Esophagus squamous epithelium (tissue), 5 donors: ENCODE measurements around the gene COPS4. TPM values are rescaled to one million over a fixed set of nuclear protein-coding genes. Genes with fewer than 3 reads are reported as not detected.
A peak's percentile ranks its signal among the peaks of the same experiment; 100 is the strongest.
"Not testable (repeated sequence)": the region's sequence is repeated elsewhere in the genome, so short reads cannot be mapped to it uniquely, and the experiment has no call there.

Source experiments
- DNase-seq: peaks from one replicate; lab custom pipeline; 2025; lab: John Stamatoyannopoulos, UW
- H3K27ac ChIP-seq, 4 donors: fragments of 200-600 bp; sonication (generic); one replicate each; pipeline ENCODE4 v1.5.1; 2016 to 2019; ENCODE audit warnings: mild to moderate bottlenecking in 1 of 4
- H3K27me3 ChIP-seq, 4 donors: fragments of 200-600 bp; sonication (generic); 1 replicate in 3 of 4; 2 replicates in 1 of 4; pipeline versions ENCODE4 v1.5.1 to v1.6.0; 2017 to 2021; ENCODE audit warnings: antibody characterized with exemption in 1 of 4
- H3K36me3 ChIP-seq, 3 donors: fragments of 200-600 bp; sonication (generic); one replicate each; pipeline ENCODE4 v1.5.1; 2016 to 2019
- H3K4me1 ChIP-seq, 3 donors: fragments of 200-600 bp; sonication (generic); one replicate each; pipeline ENCODE4 v1.5.1; 2017 to 2019
- H3K4me3 ChIP-seq, 4 donors: fragments of 200-600 bp; sonication (generic); 1 replicate in 3 of 4; 2 replicates in 1 of 4; pipeline ENCODE4 v1.5.1; 2016 to 2019; ENCODE audit warnings: mild to moderate bottlenecking in 2 of 4, moderate library complexity in 1 of 4
- H3K9me3 ChIP-seq, 3 donors: fragments of 200-600 bp; sonication (generic); one replicate each; pipeline ENCODE4 v1.5.1; 2016 to 2019
- POLR2A ChIP-seq, 4 donors: fragments of 450-650 bp; IDR thresholded peaks; one replicate each; pipeline ENCODE4 v1.6.1; 2017; ENCODE audit warnings: antibody characterized with exemption in 4 of 4, mild to moderate bottlenecking in 4 of 4, moderate library complexity in 3 of 4
- WGBS, 2 donors: methylation state at CpG; one replicate each; pipeline ENCODE4 v1.1.5; 2018; 5-methylcytosine and 5-hydroxymethylcytosine counted together
- intact Hi-C: fragments of 100-400 bp; cut with DNase I; formaldehyde crosslinking; loops from one replicate; pipeline ENCODE4 v1.15.0; 2022
- total RNA-seq, 4 donors: library from RNA; depleted of rRNA; stranded (reverse); fragments of >200 nt; gene quantifications; one replicate each; pipeline ENCODE4 v1.1.0, GENCODE V29; 2016
- TF ChIP-seq, protein P1 (sequence below), 6 experiments: fragments of 450-650 bp in 4 of 6; fragments of 200-600 bp in 2 of 6; sonication (generic) in 2 of 6; IDR thresholded peaks; one replicate each; pipeline ENCODE4 v1.5.1; 2016 to 2019; ENCODE audit warnings: antibody characterized with exemption in 6 of 6, mild to moderate bottlenecking in 4 of 6, moderate library complexity in 4 of 6
- donor health status: DM: yes; HTN: yes; CAD: no.

COPS4 gene
- total RNA-seq, 4 donors from 2014 or later = 22.5 to 56.8 (median 39.9) TPM

- Histone ChIP-seq H3K9me3 (no peaks in the 10 kb centered on the region), H3K4me3 (no peak overlapping the region), H3K36me3 (peaks cover 0 to 19% (median 0%) of the 10 kb centered on the region in 3 donors), H3K27ac (no peak overlapping the region), H3K27me3 (no peaks in the 10 kb centered on the region), H3K4me1 (peaks cover 0 to 9% (median 0%) of the 10 kb centered on the region in 3 donors)
- no peak for DNase-seq
- TF ChIP-seq, protein P1, sequence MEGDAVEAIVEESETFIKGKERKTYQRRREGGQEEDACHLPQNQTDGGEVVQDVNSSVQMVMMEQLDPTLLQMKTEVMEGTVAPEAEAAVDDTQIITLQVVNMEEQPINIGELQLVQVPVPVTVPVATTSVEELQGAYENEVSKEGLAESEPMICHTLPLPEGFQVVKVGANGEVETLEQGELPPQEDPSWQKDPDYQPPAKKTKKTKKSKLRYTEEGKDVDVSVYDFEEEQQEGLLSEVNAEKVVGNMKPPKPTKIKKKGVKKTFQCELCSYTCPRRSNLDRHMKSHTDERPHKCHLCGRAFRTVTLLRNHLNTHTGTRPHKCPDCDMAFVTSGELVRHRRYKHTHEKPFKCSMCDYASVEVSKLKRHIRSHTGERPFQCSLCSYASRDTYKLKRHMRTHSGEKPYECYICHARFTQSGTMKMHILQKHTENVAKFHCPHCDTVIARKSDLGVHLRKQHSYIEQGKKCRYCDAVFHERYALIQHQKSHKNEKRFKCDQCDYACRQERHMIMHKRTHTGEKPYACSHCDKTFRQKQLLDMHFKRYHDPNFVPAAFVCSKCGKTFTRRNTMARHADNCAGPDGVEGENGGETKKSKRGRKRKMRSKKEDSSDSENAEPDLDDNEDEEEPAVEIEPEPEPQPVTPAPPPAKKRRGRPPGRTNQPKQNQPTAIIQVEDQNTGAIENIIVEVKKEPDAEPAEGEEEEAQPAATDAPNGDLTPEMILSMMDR (IDR thresholded peaks at IDR 0.05) = no peak
- TF ChIP-seq POLR2A (IDR thresholded peaks at IDR 0.05) = no peak
- WGBS, 2 donors = 89 to 92% methylated on average over 6 of the region's 6 CpGs
- intact Hi-C loops = no loop called here
Observed at GRCh38 chr4:83080561-83080960, 45.6 kb downstream of the COPS4 start.

- no peak for TF ChIP-seq POLR2A (IDR thresholded peaks at IDR 0.05)
- TF ChIP-seq, protein P1 (IDR thresholded peaks at IDR 0.05) = no peak
- no peaks in the 10 kb centered on the region for H3K36me3 ChIP-seq
- no peak for DNase-seq
- H3K4me1 ChIP-seq = no peaks in the 10 kb centered on the region
- no peaks in the 10 kb centered on the region for H3K27me3 ChIP-seq
- no peaks in the 10 kb centered on the region for H3K9me3 ChIP-seq
- no peak overlapping the region for H3K27ac ChIP-seq
- H3K4me3 ChIP-seq = no peak overlapping the region
- WGBS, 2 donors = 80 to 85% methylated on average over 1 to 2 of the region's 4 CpGs
- intact Hi-C loops = no loop called here
Observed at GRCh38 chr4:83082777-83083176, 47.8 kb downstream of the COPS4 start.

- H3K4me1 ChIP-seq = no peaks in the 10 kb centered on the region
- no peak overlapping the region for H3K27ac ChIP-seq
- intact Hi-C loops = no loop called here
- no peaks in the 10 kb centered on the region for H3K36me3 ChIP-seq
- no peaks in the 10 kb centered on the region for H3K27me3 ChIP-seq
- WGBS, 2 donors = 50 to 51% methylated on average over 8 to 10 of the region's 11 CpGs
- H3K9me3 ChIP-seq = no peaks in the 10 kb centered on the region
- TF ChIP-seq POLR2A (IDR thresholded peaks at IDR 0.05) = no peak
- TF ChIP-seq, protein P1 (IDR thresholded peaks at IDR 0.05) = peak in 1 of 6 experiments; percentile 6
- DNase-seq = no peak
- H3K4me3 ChIP-seq = no peak overlapping the region
Observed at GRCh38 chr4:83083925-83084475, 49.0 kb downstream of the COPS4 start.

DNA sequence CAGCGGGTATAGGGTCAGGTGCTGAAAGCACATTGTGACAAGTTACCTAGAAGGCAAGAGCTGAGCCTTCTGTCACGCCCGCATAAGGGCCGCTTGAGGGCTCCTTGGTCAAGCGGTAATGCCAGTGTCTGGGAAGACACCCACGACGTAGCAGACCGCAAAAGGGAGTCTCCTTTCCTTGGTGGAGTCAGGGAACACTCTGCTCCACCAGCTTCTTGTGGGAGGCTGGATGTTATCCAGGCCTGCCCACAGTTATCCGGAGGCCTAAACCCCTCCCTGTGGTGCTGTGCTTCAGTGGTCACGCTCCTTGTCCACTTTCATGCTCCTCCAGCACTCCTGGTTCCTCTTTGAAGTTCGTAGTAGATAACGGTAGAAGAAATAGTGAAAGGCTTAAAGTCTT, 50.0 kb downstream of the COPS4 start:
- intact Hi-C loops, DNase-seq, H3K27ac ChIP-seq, H3K27me3 ChIP-seq, H3K4me3 ChIP-seq, H3K9me3 ChIP-seq, H3K4me1 ChIP-seq, H3K36me3 ChIP-seq: not testable (repeated sequence)
- 91% methylated on average over 12 of the region's 12 CpGs for WGBS, 2 donors

DNA sequence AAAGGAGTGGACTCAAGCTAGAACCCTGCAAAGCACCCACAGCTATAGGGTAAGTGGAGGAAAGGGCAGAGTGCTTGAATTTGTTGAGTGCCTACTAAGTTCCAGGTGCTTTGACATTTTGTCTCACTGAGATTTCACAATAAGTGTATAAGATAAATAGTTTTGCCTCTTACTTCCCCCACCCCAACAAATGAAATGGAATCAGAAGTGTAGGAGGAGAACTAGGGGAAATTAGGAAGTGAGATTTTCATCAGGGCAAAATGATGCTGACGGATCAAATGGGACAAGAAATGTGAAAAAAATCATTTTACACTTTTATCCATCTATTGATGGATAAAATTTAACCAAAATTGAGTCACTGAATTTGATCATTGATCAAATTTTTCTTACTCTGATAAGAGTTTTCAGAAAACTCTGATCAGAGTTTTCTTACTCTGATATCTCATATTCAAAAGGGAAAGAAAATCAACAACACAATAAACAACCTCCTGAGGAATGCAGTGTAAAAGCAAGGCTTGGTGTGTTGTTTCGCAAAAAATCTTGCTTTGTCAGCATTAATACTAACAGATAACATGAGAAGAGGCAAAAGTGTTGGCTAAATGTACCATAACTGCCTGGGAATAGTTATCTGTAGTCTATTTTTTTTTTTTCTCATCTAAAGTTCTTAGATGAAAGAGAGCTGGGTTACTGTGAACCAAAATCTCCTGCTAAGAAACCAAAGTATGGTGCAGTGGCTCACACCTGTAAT, 54.6 kb downstream of the COPS4 start:
- 80% methylated on average over 2 of the region's 2 CpGs for WGBS, 2 donors
- Histone ChIP-seq H3K9me3 (no peaks in the 10 kb centered on the region), H3K27ac (no peak overlapping the region), H3K36me3 (peaks cover 0 to 17% (median 0%) of the 10 kb centered on the region in 3 donors), H3K4me1 (peaks cover 0 to 4% (median 0%) of the 10 kb centered on the region in 3 donors), H3K27me3 (no peaks in the 10 kb centered on the region), H3K4me3 (no peak overlapping the region)
- no peak for DNase-seq
- intact Hi-C loops = no loop called here
- TF ChIP-seq, protein P1 (IDR thresholded peaks at IDR 0.05) = no peak
- TF ChIP-seq POLR2A (IDR thresholded peaks at IDR 0.05) = no peak
